A549 (cell line): ENCODE data around the gene KRTAP16-1. TPM values are rescaled to one million over a fixed set of nuclear protein-coding genes. Genes with fewer than 3 reads are reported as not detected.

ENCODE experiments used
- ATAC-seq, 2 experiments: fragments of 200-7000 bp in 1 of 2; fragments of >200 bp in 1 of 2; cut with Nextera tagmentation in 1 of 2; cut with Tn5 transposase in 1 of 2; 3 replicates each; pipeline versions ENCODE4 v1.8.0 to v1.9.1; 2018 to 2020; ENCODE audit warnings: mild to moderate bottlenecking in 1 of 2, moderate library complexity in 1 of 2
- CTCF ChIA-PET: fragments of 300-600 bp; sonication (Branson Sonifier 250); formaldehyde crosslinking; extraction: SDS; loops from one replicate; lab custom pipeline; 2021; ENCODE audit warnings: antibody characterized with exemption, inconsistent platforms; lab: Yijun Ruan, JAX
- POLR2A ChIA-PET: fragments of 350-600 bp; formaldehyde crosslinking; extraction: SDS; loops from one replicate; lab custom pipeline; 2021; ENCODE audit warnings: antibody characterized with exemption, inconsistent platforms; lab: Yijun Ruan, JAX
- DNase-seq, 2 experiments: peaks; one replicate each; pipeline versions ENCODE4 v3.0.0 to v3.0.0-alpha.2; 2011 to 2016; ENCODE audit warnings: low read depth in 1 of 2, low spot score in 1 of 2
- FAIRE-seq: peaks from 2 replicates; lab custom pipeline; 2011; peaks lifted over from hg19 to GRCh38; lab: Jason Lieb, UNC
- H3K27ac ChIP-seq, 2 experiments: fragments of >200 bp; sonication (Bioruptor Twin); formaldehyde crosslinking; 3 replicates each; pipeline ENCODE4 v1.5.1; 2016 to 2017
- H3K4me1 ChIP-seq: fragments of >200 bp; sonication (Bioruptor Twin); formaldehyde crosslinking; 3 replicates; pipeline ENCODE4 v1.6.1; 2016
- H3K4me2 ChIP-seq: fragments of >200 bp; sonication (Bioruptor Twin); formaldehyde crosslinking; 3 replicates; pipeline ENCODE4 v1.6.1; 2016
- H3K4me3 ChIP-seq: fragments of >200 bp; sonication (Bioruptor Twin); formaldehyde crosslinking; 3 replicates; pipeline ENCODE4 v1.5.1; 2016
- H3K9me3 ChIP-seq: fragments of >200 bp; sonication (Bioruptor Twin); formaldehyde crosslinking; 3 replicates; pipeline ENCODE4 v1.6.1; 2016
- CBX2 ChIP-seq: fragments of 200-600 bp; sonication (generic); IDR thresholded peaks from 2 replicates; pipeline ENCODE4 v1.6.1; 2016; ENCODE audit warnings: low read depth, mild to moderate bottlenecking, borderline replicate concordance
- ELK1 ChIP-seq: fragments of 150-350 bp; IDR thresholded peaks from 2 replicates; pipeline ENCODE4 v1.6.1; 2014; ENCODE audit warnings: low read depth, mild to moderate bottlenecking, low read length
- ESRRA ChIP-seq: fragments of 150-350 bp; IDR thresholded peaks from 2 replicates; pipeline ENCODE4 v1.6.1; 2014; ENCODE audit warnings: mild to moderate bottlenecking, low read length, borderline replicate concordance
- FOSL2 ChIP-seq, 2 experiments: fragments of 450-650 bp in 1 of 2; fragments of >200 bp in 1 of 2; sonication (Bioruptor Twin) in 1 of 2; formaldehyde crosslinking; IDR thresholded peaks; 2 replicates each; pipeline versions ENCODE4 v1.5.0 to v1.6.1; 2016 to 2020; ENCODE audit warnings: mild to moderate bottlenecking in 1 of 2, moderate library complexity in 1 of 2
- GATA3 ChIP-seq: IDR thresholded peaks from 2 replicates; pipeline ENCODE4 v1.6.1; 2012; ENCODE audit warnings: borderline replicate concordance
- HDAC2 ChIP-seq: fragments of 200-600 bp; sonication (generic); IDR thresholded peaks from 2 replicates; pipeline ENCODE4 v1.6.1; 2016
- HES2 ChIP-seq: fragments of >200 bp; sonication (Bioruptor Twin); formaldehyde crosslinking; IDR thresholded peaks from 2 replicates; pipeline ENCODE4 v1.6.1; 2016
- KDM5A ChIP-seq: fragments of 200-600 bp; sonication (generic); IDR thresholded peaks from 2 replicates; pipeline ENCODE4 v1.6.1; 2016; ENCODE audit warnings: antibody characterized with exemption, mild to moderate bottlenecking
- MYC ChIP-seq: IDR thresholded peaks from 2 replicates; pipeline ENCODE4 v1.6.1; 2012; ENCODE audit warnings: mild to moderate bottlenecking, inconsistent platforms, low read length, improper control_type of control experiment, borderline replicate concordance
- PHF8 ChIP-seq: fragments of 200-600 bp; sonication (generic); IDR thresholded peaks from 2 replicates; pipeline ENCODE4 v1.6.1; 2016; ENCODE audit warnings: low read depth, mild to moderate bottlenecking, antibody characterized with exemption, moderate library complexity, borderline replicate concordance
- POLR2A ChIP-seq: IDR thresholded peaks from 2 replicates; pipeline ENCODE4 v1.6.1; 2012; ENCODE audit warnings: mild to moderate bottlenecking, low read length
- RCOR1 ChIP-seq: fragments of 150-350 bp; IDR thresholded peaks from 2 replicates; pipeline ENCODE4 v1.6.1; 2014; ENCODE audit warnings: antibody characterized with exemption, low read length, low read depth
- RFX5 ChIP-seq: fragments of 450-650 bp; IDR thresholded peaks from 2 replicates; pipeline ENCODE4 v1.7.1; 2014; ENCODE audit warnings: antibody characterized with exemption, mild to moderate bottlenecking, moderate library complexity
- RNF2 ChIP-seq: fragments of 200-600 bp; sonication (generic); IDR thresholded peaks from 2 replicates; pipeline ENCODE4 v1.6.1; 2016; ENCODE audit warnings: low read depth, mild to moderate bottlenecking, antibody characterized with exemption, moderate library complexity, borderline replicate concordance
- ZFP36 ChIP-seq: fragments of 450-650 bp; IDR thresholded peaks from 2 replicates; pipeline ENCODE4 v1.6.1; 2014; ENCODE audit warnings: borderline replicate concordance; ENCODE audit not compliant: partially characterized antibody
- ZNF302 ChIP-seq: fragments of 250-450 bp; sonication (Bioruptor Pico); IDR thresholded peaks from 2 replicates; pipeline ENCODE4 v1.9.0; 2021; ENCODE audit warnings: inconsistent platforms, mild to moderate bottlenecking, moderate library complexity
- WGBS: methylation state at CpG from one replicate; pipeline ENCODE4 v1.1.6; 2017; ENCODE audit errors: missing lambda C conversion rate; 5-methylcytosine and 5-hydroxymethylcytosine counted together
- polyA plus RNA-seq, 4 experiments: library from polyadenylated mRNA; depleted of rRNA in 3 of 4; stranded (reverse); fragments of >200 nt; fragmentation: RNase III in 1 of 4; extraction: RNeasy Plus Mini Kit Qiagen cat#74134 plus additional on column Dnase treatment in 1 of 4; gene quantifications; 2 replicates in 3 of 4; 3 replicates in 1 of 4; pipeline ENCODE4 v1.2.3, GENCODE V29; 2011 to 2017
- small RNA-seq, 6 experiments: library from RNA; depleted of rRNA; stranded (forward); fragments of <200 nt; gene quantifications; one replicate each; pipeline ENCODE3, GENCODE V24; 2012
- TF ChIP-seq, protein P1 (sequence below): IDR thresholded peaks from 2 replicates; pipeline ENCODE4 v1.6.1; 2012; ENCODE audit warnings: low read depth, borderline replicate concordance

KRTAP16-1 gene
- polyA plus RNA-seq, 2 of the 4 experiments (the other 2 are of a cell fraction), result not detected

DNA sequence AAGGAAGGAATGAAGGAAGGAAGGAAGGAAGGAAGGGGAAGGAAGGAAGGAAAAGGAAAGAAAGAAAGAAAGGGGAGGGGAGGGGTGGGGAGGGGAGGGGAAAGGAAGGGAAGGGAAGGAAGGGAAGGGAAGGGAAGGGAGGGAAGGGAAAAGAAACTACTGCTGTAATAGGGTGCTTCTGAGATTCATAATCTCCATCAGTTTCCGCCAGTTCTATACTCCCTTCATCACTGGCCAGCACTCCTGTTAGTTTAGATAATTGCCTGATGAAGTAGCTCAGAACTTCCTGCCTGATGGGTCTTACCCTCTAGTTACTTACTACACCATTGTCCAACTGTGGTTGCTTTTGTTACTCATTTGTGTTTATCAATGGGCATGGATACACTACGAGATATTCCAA lies 45.9 kb downstream of the KRTAP16-1 start:
- DNase-seq, result no peak
- WGBS, result 82% methylated on average over 2 of the region's 2 CpGs
- Histone ChIP-seq H3K4me3 (no peak overlapping the region), H3K4me1 (no peaks in the 10 kb centered on the region), H3K27ac (no peak overlapping the region), H3K4me2 (no peak overlapping the region), H3K9me3 (no peaks in the 10 kb centered on the region)
- ChIA-PET CTCF (interaction anchor here (1.1 kb wide), 1 partner anchor 10 kb away, joined by 4 read pairs; no protein-coding TSS in a partner anchor), POLR2A (no interaction called here)
- TF ChIP-seq GATA3, result no peak
- no peak for TF ChIP-seq RNF2
- no peak for TF ChIP-seq PHF8
- TF ChIP-seq ZFP36, result no peak
- no peak for TF ChIP-seq KDM5A
- no peak for TF ChIP-seq MYC
- TF ChIP-seq RCOR1, result no peak
- TF ChIP-seq ELK1, result no peak
- no peak for TF ChIP-seq HES2
- TF ChIP-seq, protein P1, sequence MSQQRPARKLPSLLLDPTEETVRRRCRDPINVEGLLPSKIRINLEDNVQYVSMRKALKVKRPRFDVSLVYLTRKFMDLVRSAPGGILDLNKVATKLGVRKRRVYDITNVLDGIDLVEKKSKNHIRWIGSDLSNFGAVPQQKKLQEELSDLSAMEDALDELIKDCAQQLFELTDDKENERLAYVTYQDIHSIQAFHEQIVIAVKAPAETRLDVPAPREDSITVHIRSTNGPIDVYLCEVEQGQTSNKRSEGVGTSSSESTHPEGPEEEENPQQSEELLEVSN, result no peak
- no peak for TF ChIP-seq CBX2
- TF ChIP-seq HDAC2, result no peak
- no peak for TF ChIP-seq ZNF302 (CRISPR knock-in tag)
- TF ChIP-seq ESRRA, result no peak
- no peak for TF ChIP-seq RFX5
- TF ChIP-seq POLR2A, result no peak
- ATAC-seq, result no peak
- no peak for FAIRE-seq

DNA sequence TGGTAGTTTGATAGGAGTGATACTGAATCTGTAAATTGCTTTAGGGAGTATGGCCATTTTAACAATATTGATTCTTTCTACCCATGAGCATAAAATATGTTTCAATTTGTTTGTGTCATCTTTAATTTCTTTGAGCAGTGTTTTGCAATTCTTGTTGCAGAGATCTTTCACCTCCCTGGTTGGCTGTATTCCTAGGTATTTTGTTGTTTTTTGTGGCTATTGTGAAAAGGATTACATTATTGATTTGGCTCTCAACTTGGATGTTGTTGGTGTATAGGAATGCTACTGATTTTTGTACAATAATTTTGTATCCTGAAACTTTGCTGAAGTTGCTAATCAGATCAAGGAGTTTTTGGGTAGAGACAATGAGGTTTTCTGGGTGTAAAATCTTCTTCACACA lies 50.7 kb downstream of the KRTAP16-1 start:
- DNase-seq, result no peak
- peak; percentile 70 for FAIRE-seq
- Histone ChIP-seq H3K4me3 (no peak overlapping the region), H3K4me2 (no peak overlapping the region), H3K4me1 (no peaks in the 10 kb centered on the region), H3K27ac (no peak overlapping the region), H3K9me3 (no peaks in the 10 kb centered on the region)
- TF ChIP-seq FOSL2 (IDR thresholded peaks at IDR 0.05), result no peak
- no peak for TF ChIP-seq FOSL2 (CRISPR knock-in tag; IDR thresholded peaks at IDR 0.05)
- ChIA-PET POLR2A (no interaction called here), CTCF (no interaction called here)
- no peak for ATAC-seq

Small RNA genes within 50 kb of the gene (small RNA-seq; reads per million reads assigned to genes)
- 0 reads per million in 6 experiments for gene KRTAP9-10P

Other genes starting within 250 kb of the KRTAP16-1 start
Only the 30 nearest of the 36 such genes appear.
- not detected in 2 replicates for gene KRTAP4-16, start 207.1 kb downstream of the KRTAP16-1 start, polyA plus RNA-seq (2011; rRNA removed)
- not detected in 3 replicates for gene KRTAP4-16, start 207.1 kb downstream of the KRTAP16-1 start, polyA plus RNA-seq (2017; fragmentation: RNase III; extraction: RNeasy Plus Mini Kit Qiagen cat#74134 plus additional on column Dnase treatment)
- gene KRTAP4-9, start 203.9 kb downstream of the KRTAP16-1 start, polyA plus RNA-seq (2011; rRNA removed), result not detected in 2 replicates
- gene KRTAP4-9, start 203.9 kb downstream of the KRTAP16-1 start, polyA plus RNA-seq (2017; fragmentation: RNase III; extraction: RNeasy Plus Mini Kit Qiagen cat#74134 plus additional on column Dnase treatment), result not detected in 3 replicates
- gene KRTAP4-11, start 190.9 kb downstream of the KRTAP16-1 start, polyA plus RNA-seq (2011; rRNA removed), result not detected in 2 replicates
- gene KRTAP4-11, start 190.9 kb downstream of the KRTAP16-1 start, polyA plus RNA-seq (2017; fragmentation: RNase III; extraction: RNeasy Plus Mini Kit Qiagen cat#74134 plus additional on column Dnase treatment), result not detected in 3 replicates
- not detected in 2 replicates for gene KRTAP4-12, start 185.1 kb downstream of the KRTAP16-1 start, polyA plus RNA-seq (2011; rRNA removed)
- not detected in 3 replicates for gene KRTAP4-12, start 185.1 kb downstream of the KRTAP16-1 start, polyA plus RNA-seq (2017; fragmentation: RNase III; extraction: RNeasy Plus Mini Kit Qiagen cat#74134 plus additional on column Dnase treatment)
- gene KRTAP4-6, start 168.8 kb downstream of the KRTAP16-1 start, polyA plus RNA-seq (2011; rRNA removed), result not detected in 2 replicates
- not detected in 3 replicates for gene KRTAP4-6, start 168.8 kb downstream of the KRTAP16-1 start, polyA plus RNA-seq (2017; fragmentation: RNase III; extraction: RNeasy Plus Mini Kit Qiagen cat#74134 plus additional on column Dnase treatment)
- not detected in 2 replicates for gene KRTAP4-5, start 159.5 kb downstream of the KRTAP16-1 start, polyA plus RNA-seq (2011; rRNA removed)
- gene KRTAP4-5, start 159.5 kb downstream of the KRTAP16-1 start, polyA plus RNA-seq (2017; fragmentation: RNase III; extraction: RNeasy Plus Mini Kit Qiagen cat#74134 plus additional on column Dnase treatment), result not detected in 3 replicates
- gene KRTAP4-4, start 148.6 kb downstream of the KRTAP16-1 start, polyA plus RNA-seq (2011; rRNA removed), result not detected in 2 replicates
- gene KRTAP4-4, start 148.6 kb downstream of the KRTAP16-1 start, polyA plus RNA-seq (2017; fragmentation: RNase III; extraction: RNeasy Plus Mini Kit Qiagen cat#74134 plus additional on column Dnase treatment), result not detected in 3 replicates
- not detected in 2 replicates for gene KRTAP4-3, start 141.1 kb downstream of the KRTAP16-1 start, polyA plus RNA-seq (2011; rRNA removed)
- not detected in 3 replicates for gene KRTAP4-3, start 141.1 kb downstream of the KRTAP16-1 start, polyA plus RNA-seq (2017; fragmentation: RNase III; extraction: RNeasy Plus Mini Kit Qiagen cat#74134 plus additional on column Dnase treatment)
- gene KRTAP4-2, start 131.1 kb downstream of the KRTAP16-1 start, polyA plus RNA-seq (2011; rRNA removed), result not detected in 2 replicates
- gene KRTAP4-2, start 131.1 kb downstream of the KRTAP16-1 start, polyA plus RNA-seq (2017; fragmentation: RNase III; extraction: RNeasy Plus Mini Kit Qiagen cat#74134 plus additional on column Dnase treatment), result not detected in 3 replicates
- 0.32 TPM in 2 replicates for gene KRTAP4-1, start 124.4 kb downstream of the KRTAP16-1 start, polyA plus RNA-seq (2011; rRNA removed)
- gene KRTAP4-1, start 124.4 kb downstream of the KRTAP16-1 start, polyA plus RNA-seq (2017; fragmentation: RNase III; extraction: RNeasy Plus Mini Kit Qiagen cat#74134 plus additional on column Dnase treatment), result 0.12 TPM in 2 of 3 replicates, not detected in the other
- not detected in 2 replicates for gene KRTAP9-1, start 119.4 kb downstream of the KRTAP16-1 start, polyA plus RNA-seq (2011; rRNA removed)
- gene KRTAP9-1, start 119.4 kb downstream of the KRTAP16-1 start, polyA plus RNA-seq (2017; fragmentation: RNase III; extraction: RNeasy Plus Mini Kit Qiagen cat#74134 plus additional on column Dnase treatment), result not detected in 3 replicates
- not detected in 2 replicates for gene KRTAP9-2, start 82.7 kb downstream of the KRTAP16-1 start, polyA plus RNA-seq (2011; rRNA removed)
- not detected in 3 replicates for gene KRTAP9-2, start 82.7 kb downstream of the KRTAP16-1 start, polyA plus RNA-seq (2017; fragmentation: RNase III; extraction: RNeasy Plus Mini Kit Qiagen cat#74134 plus additional on column Dnase treatment)
- not detected in 2 replicates for gene KRTAP9-3, start 76.9 kb downstream of the KRTAP16-1 start, polyA plus RNA-seq (2011; rRNA removed)
- not detected in 3 replicates for gene KRTAP9-3, start 76.9 kb downstream of the KRTAP16-1 start, polyA plus RNA-seq (2017; fragmentation: RNase III; extraction: RNeasy Plus Mini Kit Qiagen cat#74134 plus additional on column Dnase treatment)
- gene KRTAP9-8, start 71.3 kb downstream of the KRTAP16-1 start, polyA plus RNA-seq (2011; rRNA removed), result not detected in 2 replicates
- gene KRTAP9-8, start 71.3 kb downstream of the KRTAP16-1 start, polyA plus RNA-seq (2017; fragmentation: RNase III; extraction: RNeasy Plus Mini Kit Qiagen cat#74134 plus additional on column Dnase treatment), result not detected in 3 replicates
- gene KRTAP9-4, start 59.6 kb downstream of the KRTAP16-1 start, polyA plus RNA-seq (2011; rRNA removed), result not detected in 2 replicates
- not detected in 3 replicates for gene KRTAP9-4, start 59.6 kb downstream of the KRTAP16-1 start, polyA plus RNA-seq (2017; fragmentation: RNase III; extraction: RNeasy Plus Mini Kit Qiagen cat#74134 plus additional on column Dnase treatment)
- gene KRTAP9-9, start 53.9 kb downstream of the KRTAP16-1 start, polyA plus RNA-seq (2011; rRNA removed), result not detected in 2 replicates
- gene KRTAP9-9, start 53.9 kb downstream of the KRTAP16-1 start, polyA plus RNA-seq (2017; fragmentation: RNase III; extraction: RNeasy Plus Mini Kit Qiagen cat#74134 plus additional on column Dnase treatment), result not detected in 3 replicates
- not detected in 2 replicates for gene KRTAP9-6, start 43.9 kb downstream of the KRTAP16-1 start, polyA plus RNA-seq (2011; rRNA removed)
- gene KRTAP9-6, start 43.9 kb downstream of the KRTAP16-1 start, polyA plus RNA-seq (2017; fragmentation: RNase III; extraction: RNeasy Plus Mini Kit Qiagen cat#74134 plus additional on column Dnase treatment), result not detected in 3 replicates
- not detected in 2 replicates for gene KRTAP9-7, start 33.6 kb downstream of the KRTAP16-1 start, polyA plus RNA-seq (2011; rRNA removed)
- not detected in 3 replicates for gene KRTAP9-7, start 33.6 kb downstream of the KRTAP16-1 start, polyA plus RNA-seq (2017; fragmentation: RNase III; extraction: RNeasy Plus Mini Kit Qiagen cat#74134 plus additional on column Dnase treatment)
- gene KRTAP29-1, start 6.5 kb downstream of the KRTAP16-1 start, polyA plus RNA-seq (2011; rRNA removed), result not detected in 2 replicates
- gene KRTAP29-1, start 6.5 kb downstream of the KRTAP16-1 start, polyA plus RNA-seq (2017; fragmentation: RNase III; extraction: RNeasy Plus Mini Kit Qiagen cat#74134 plus additional on column Dnase treatment), result not detected in 3 replicates
- gene KRTAP17-1, start 6.4 kb upstream of the KRTAP16-1 start, polyA plus RNA-seq (2011; rRNA removed), result not detected in 2 replicates
- gene KRTAP17-1, start 6.4 kb upstream of the KRTAP16-1 start, polyA plus RNA-seq (2017; fragmentation: RNase III; extraction: RNeasy Plus Mini Kit Qiagen cat#74134 plus additional on column Dnase treatment), result not detected in 3 replicates
- gene KRT33A, start 41.5 kb upstream of the KRTAP16-1 start, polyA plus RNA-seq (2011; rRNA removed), result not detected in 2 replicates
- not detected in 3 replicates for gene KRT33A, start 41.5 kb upstream of the KRTAP16-1 start, polyA plus RNA-seq (2017; fragmentation: RNase III; extraction: RNeasy Plus Mini Kit Qiagen cat#74134 plus additional on column Dnase treatment)
- gene KRT33B, start 60.5 kb upstream of the KRTAP16-1 start, polyA plus RNA-seq (2011; rRNA removed), result not detected in 2 replicates
- gene KRT33B, start 60.5 kb upstream of the KRTAP16-1 start, polyA plus RNA-seq (2017; fragmentation: RNase III; extraction: RNeasy Plus Mini Kit Qiagen cat#74134 plus additional on column Dnase treatment), result 0.05 to 0.08 TPM in 2 of 3 replicates, not detected in the other
- 0.09 TPM in 2 replicates for gene KRT34, start 73.0 kb upstream of the KRTAP16-1 start, polyA plus RNA-seq (2011; rRNA removed)
- gene KRT34, start 73.0 kb upstream of the KRTAP16-1 start, polyA plus RNA-seq (2017; fragmentation: RNase III; extraction: RNeasy Plus Mini Kit Qiagen cat#74134 plus additional on column Dnase treatment), result 0.17 to 0.33 TPM (median 0.23 TPM) in 3 replicates
- not detected in 2 replicates for gene KRT31, start 88.3 kb upstream of the KRTAP16-1 start, polyA plus RNA-seq (2011; rRNA removed)
- not detected in 3 replicates for gene KRT31, start 88.3 kb upstream of the KRTAP16-1 start, polyA plus RNA-seq (2017; fragmentation: RNase III; extraction: RNeasy Plus Mini Kit Qiagen cat#74134 plus additional on column Dnase treatment)
- not detected in 2 replicates for gene KRT37, start 115.3 kb upstream of the KRTAP16-1 start, polyA plus RNA-seq (2011; rRNA removed)
- gene KRT37, start 115.3 kb upstream of the KRTAP16-1 start, polyA plus RNA-seq (2017; fragmentation: RNase III; extraction: RNeasy Plus Mini Kit Qiagen cat#74134 plus additional on column Dnase treatment), result not detected in 3 replicates
- not detected in 2 replicates for gene KRT38, start 131.7 kb upstream of the KRTAP16-1 start, polyA plus RNA-seq (2011; rRNA removed)
- not detected in 3 replicates for gene KRT38, start 131.7 kb upstream of the KRTAP16-1 start, polyA plus RNA-seq (2017; fragmentation: RNase III; extraction: RNeasy Plus Mini Kit Qiagen cat#74134 plus additional on column Dnase treatment)
- not detected in 2 replicates for gene KRT32, start 158.1 kb upstream of the KRTAP16-1 start, polyA plus RNA-seq (2011; rRNA removed)
- gene KRT32, start 158.1 kb upstream of the KRTAP16-1 start, polyA plus RNA-seq (2017; fragmentation: RNase III; extraction: RNeasy Plus Mini Kit Qiagen cat#74134 plus additional on column Dnase treatment), result not detected in 3 replicates
- gene KRT35, start 171.8 kb upstream of the KRTAP16-1 start, polyA plus RNA-seq (2011; rRNA removed), result not detected in 2 replicates
- gene KRT35, start 171.8 kb upstream of the KRTAP16-1 start, polyA plus RNA-seq (2017; fragmentation: RNase III; extraction: RNeasy Plus Mini Kit Qiagen cat#74134 plus additional on column Dnase treatment), result not detected in 3 replicates
- gene KRT36, start 180.6 kb upstream of the KRTAP16-1 start, polyA plus RNA-seq (2011; rRNA removed), result not detected in 2 replicates
- not detected in 3 replicates for gene KRT36, start 180.6 kb upstream of the KRTAP16-1 start, polyA plus RNA-seq (2017; fragmentation: RNase III; extraction: RNeasy Plus Mini Kit Qiagen cat#74134 plus additional on column Dnase treatment)
- gene KRT13, start 196.3 kb upstream of the KRTAP16-1 start, polyA plus RNA-seq (2011; rRNA removed), result 0.06 and 0.08 TPM in 2 replicates
- not detected in 3 replicates for gene KRT13, start 196.3 kb upstream of the KRTAP16-1 start, polyA plus RNA-seq (2017; fragmentation: RNase III; extraction: RNeasy Plus Mini Kit Qiagen cat#74134 plus additional on column Dnase treatment)